NB4 (cell line): Measurements from ENCODE around the gene ARHGEF38.

ENCODE experiments used
- DNase-seq: peaks from one replicate; pipeline ENCODE4 v3.0.0; 2010; ENCODE audit warnings: low read depth
- H3K4me3 ChIP-seq: one replicate; pipeline ENCODE4 v1.5.1; 2011; ENCODE audit warnings: mild to moderate bottlenecking, low read depth, low read length, moderate library complexity
- MAX ChIP-seq: IDR thresholded peaks from 2 replicates; pipeline ENCODE4 v1.6.1; 2011; ENCODE audit warnings: low read depth, low read length
- MYC ChIP-seq: IDR thresholded peaks from 2 replicates; pipeline ENCODE4 v1.6.1; 2011; ENCODE audit warnings: low read depth, low read length
- POLR2A ChIP-seq: IDR thresholded peaks from 2 replicates; pipeline ENCODE4 v1.6.1; 2011; ENCODE audit warnings: mild to moderate bottlenecking; ENCODE audit not compliant: insufficient read length; ENCODE audit errors: extremely low read depth
- TF ChIP-seq, protein P1 (sequence below): IDR thresholded peaks from one replicate; pipeline ENCODE4 v1.5.1; 2012; ENCODE audit warnings: low read depth, low read length

The ARHGEF38 gene, protein sequence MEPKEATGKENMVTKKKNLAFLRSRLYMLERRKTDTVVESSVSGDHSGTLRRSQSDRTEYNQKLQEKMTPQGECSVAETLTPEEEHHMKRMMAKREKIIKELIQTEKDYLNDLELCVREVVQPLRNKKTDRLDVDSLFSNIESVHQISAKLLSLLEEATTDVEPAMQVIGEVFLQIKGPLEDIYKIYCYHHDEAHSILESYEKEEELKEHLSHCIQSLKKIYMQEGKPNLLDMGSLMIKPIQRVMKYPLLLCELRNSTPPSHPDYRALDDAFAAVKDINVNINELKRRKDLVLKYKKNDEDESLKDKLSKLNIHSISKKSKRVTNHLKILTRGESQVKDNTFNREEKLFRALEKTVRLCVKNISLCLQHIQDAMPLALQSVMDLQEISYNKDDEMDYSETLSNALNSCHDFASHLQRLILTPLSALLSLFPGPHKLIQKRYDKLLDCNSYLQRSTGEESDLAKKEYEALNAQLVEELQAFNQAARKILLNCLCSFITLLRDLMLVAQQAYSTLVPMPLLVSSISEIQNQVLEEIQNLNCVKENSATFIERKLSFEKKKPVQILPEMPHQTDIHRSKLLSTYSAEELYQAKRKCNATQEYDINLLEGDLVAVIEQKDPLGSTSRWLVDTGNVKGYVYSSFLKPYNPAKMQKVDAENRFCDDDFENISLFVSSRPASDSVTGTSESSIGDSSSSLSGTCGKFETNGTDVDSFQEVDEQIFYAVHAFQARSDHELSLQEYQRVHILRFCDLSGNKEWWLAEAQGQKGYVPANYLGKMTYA

GRCh38 chr4:105551965-105552746 is at the start of gene ARHGEF38:
Gene ARHGEF38 (plus strand): TSS chr4:105552620. CDS start chr4:105552766, 146 bp downstream.
- no peak within 1 kb of the TSS for H3K4me3 ChIP-seq
- TF ChIP-seq MYC, result no peak
- no peak for TF ChIP-seq POLR2A
- no peak for TF ChIP-seq MAX
- TF ChIP-seq, protein P1, sequence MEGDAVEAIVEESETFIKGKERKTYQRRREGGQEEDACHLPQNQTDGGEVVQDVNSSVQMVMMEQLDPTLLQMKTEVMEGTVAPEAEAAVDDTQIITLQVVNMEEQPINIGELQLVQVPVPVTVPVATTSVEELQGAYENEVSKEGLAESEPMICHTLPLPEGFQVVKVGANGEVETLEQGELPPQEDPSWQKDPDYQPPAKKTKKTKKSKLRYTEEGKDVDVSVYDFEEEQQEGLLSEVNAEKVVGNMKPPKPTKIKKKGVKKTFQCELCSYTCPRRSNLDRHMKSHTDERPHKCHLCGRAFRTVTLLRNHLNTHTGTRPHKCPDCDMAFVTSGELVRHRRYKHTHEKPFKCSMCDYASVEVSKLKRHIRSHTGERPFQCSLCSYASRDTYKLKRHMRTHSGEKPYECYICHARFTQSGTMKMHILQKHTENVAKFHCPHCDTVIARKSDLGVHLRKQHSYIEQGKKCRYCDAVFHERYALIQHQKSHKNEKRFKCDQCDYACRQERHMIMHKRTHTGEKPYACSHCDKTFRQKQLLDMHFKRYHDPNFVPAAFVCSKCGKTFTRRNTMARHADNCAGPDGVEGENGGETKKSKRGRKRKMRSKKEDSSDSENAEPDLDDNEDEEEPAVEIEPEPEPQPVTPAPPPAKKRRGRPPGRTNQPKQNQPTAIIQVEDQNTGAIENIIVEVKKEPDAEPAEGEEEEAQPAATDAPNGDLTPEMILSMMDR, result no peak
- no peak for DNase-seq

DNA sequence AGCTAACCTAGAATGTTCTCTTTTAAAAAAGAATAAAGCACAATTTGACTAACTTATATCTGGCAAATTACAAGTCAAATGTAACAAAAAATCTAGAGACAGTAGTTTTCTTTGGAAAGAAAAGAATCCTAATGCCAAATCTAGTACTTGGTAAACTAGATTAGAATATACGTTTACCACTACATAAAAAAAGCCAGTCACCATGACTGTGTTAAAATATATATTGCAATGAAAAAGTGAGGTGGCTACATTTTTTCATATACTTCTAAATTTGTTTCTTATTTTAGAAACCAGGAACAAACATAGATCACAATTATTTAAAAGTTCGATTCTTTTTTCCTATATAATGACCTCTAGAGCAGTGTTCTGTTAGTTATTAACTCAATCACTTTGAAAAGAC is 48.9 kb upstream of the ARHGEF38 start:
- DNase-seq, result no peak
- TF ChIP-seq MAX (no peak), POLR2A (no peak), MYC (no peak)
- TF ChIP-seq, protein P1, result no peak
- no peak overlapping the region for H3K4me3 ChIP-seq

DNA sequence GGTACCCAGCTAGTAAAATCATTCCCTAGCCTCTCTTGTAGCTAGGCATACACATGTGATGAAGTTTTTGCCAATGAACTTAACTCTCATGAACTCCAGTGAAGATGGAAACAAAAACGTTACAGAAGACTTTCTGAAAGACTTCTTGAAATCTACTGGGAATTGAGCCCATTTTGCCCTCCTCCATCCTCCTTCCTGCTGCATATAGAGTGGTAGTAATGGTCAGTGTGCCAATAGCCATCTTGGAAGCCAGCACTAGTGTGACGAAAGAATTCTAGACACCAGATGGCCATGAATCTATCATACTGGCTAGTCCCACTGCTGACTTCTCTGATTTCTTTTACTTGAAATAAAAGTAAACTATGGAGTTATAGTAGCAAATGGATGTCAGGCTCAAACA is 47.7 kb upstream of the ARHGEF38 start:
- DNase-seq, result no peak
- no peak overlapping the region for H3K4me3 ChIP-seq
- TF ChIP-seq MAX (no peak), POLR2A (no peak), MYC (no peak)
- TF ChIP-seq, protein P1, result no peak

GRCh38 chr4:105509291-105509690 is 43.1 kb upstream of the ARHGEF38 start:
- peak; percentile 11 for DNase-seq
- TF ChIP-seq MAX, result no peak
- TF ChIP-seq POLR2A, result no peak
- TF ChIP-seq, protein P1, result no peak
- no peak for TF ChIP-seq MYC
- H3K4me3 ChIP-seq, result no peak overlapping the region

GRCh38 chr4:105509714-105510113 is 42.7 kb upstream of the ARHGEF38 start:
- TF ChIP-seq MYC (no peak), POLR2A (no peak), MAX (no peak)
- TF ChIP-seq, protein P1, result no peak
- no peak for DNase-seq

More at GRCh38 chr4:105509714-105510113, 42.7 kb upstream of the ARHGEF38 start:
- H3K4me3 ChIP-seq, result no peak overlapping the region
